Astrocyte of the cerebellum (primary cell): ENCODE data around the gene SEMA3B.
"Not testable (repeated sequence)": the region's sequence is repeated elsewhere in the genome, so short reads cannot be mapped to it uniquely, and the experiment has no call there.

Experiments
- DNase-seq: peaks from one replicate; pipeline ENCODE4 v3.0.0-alpha.2; 2011; ENCODE audit warnings: low read depth
- H3K4me3 ChIP-seq: 2 replicates; pipeline ENCODE4 v1.5.1; 2011; ENCODE audit warnings: mild to moderate bottlenecking, low read depth, low read length, moderate library complexity
- CTCF ChIP-seq: IDR thresholded peaks from 2 replicates; pipeline ENCODE4 v1.5.1; 2012; ENCODE audit warnings: low read length, low read depth, moderate library complexity, mild to moderate bottlenecking; ENCODE audit errors: missing control alignments
- in situ Hi-C: cut with HindIII; loops from 2 replicates; pipeline ENCODE4 v1.10.0; 2017; ENCODE audit warnings: low sequenced_read_pairs

Gene SEMA3B

GRCh38 chr3:50271314-50271936 lies 2.5 kb downstream of the SEMA3B start:
- no peak for DNase-seq
- no peak overlapping the region for H3K4me3 ChIP-seq
- TF ChIP-seq CTCF: no peak
- in situ Hi-C loops: no loop called here

GRCh38 chr3:50272538-50272910 lies 3.6 kb downstream of the SEMA3B start:
- H3K4me3 ChIP-seq, DNase-seq, in situ Hi-C loops: not testable (repeated sequence)

- in situ Hi-C loops: no loop called here
- TF ChIP-seq CTCF: peak; percentile 91
- DNase-seq: no peak
- peak overlapping the region; percentile 17 for H3K4me3 ChIP-seq
Observed at GRCh38 chr3:50272911-50273688, 4.2 kb downstream of the SEMA3B start.

GRCh38 chr3:50273689-50274065 lies 4.7 kb downstream of the SEMA3B start:
- no peak for TF ChIP-seq CTCF
- H3K4me3 ChIP-seq: no peak overlapping the region
- in situ Hi-C loops: no loop called here

GRCh38 chr3:50274371-50275104 lies 5.6 kb downstream of the SEMA3B start:
- in situ Hi-C loops: no loop called here
- peak; percentile 73 for TF ChIP-seq CTCF
- no peak overlapping the region for H3K4me3 ChIP-seq
- no peak for DNase-seq

More at GRCh38 chr3:50273689-50274065, 4.7 kb downstream of the SEMA3B start:
- no peak for DNase-seq

- no peak for DNase-seq
- TF ChIP-seq CTCF: no peak
- H3K4me3 ChIP-seq: no peak overlapping the region
- in situ Hi-C loops: no loop called here
Observed at GRCh38 chr3:50275141-50275995, 6.4 kb downstream of the SEMA3B start.
